ENCODE results near the gene CLCN7. TPM values are rescaled to one million over a fixed set of nuclear protein-coding genes. Genes with fewer than 3 reads are reported as not detected.

The CLCN7 gene
- total and polyA plus RNA-seq, 4 donors, result 43.8 to 75.6 (median 58.1) TPM

DNA sequence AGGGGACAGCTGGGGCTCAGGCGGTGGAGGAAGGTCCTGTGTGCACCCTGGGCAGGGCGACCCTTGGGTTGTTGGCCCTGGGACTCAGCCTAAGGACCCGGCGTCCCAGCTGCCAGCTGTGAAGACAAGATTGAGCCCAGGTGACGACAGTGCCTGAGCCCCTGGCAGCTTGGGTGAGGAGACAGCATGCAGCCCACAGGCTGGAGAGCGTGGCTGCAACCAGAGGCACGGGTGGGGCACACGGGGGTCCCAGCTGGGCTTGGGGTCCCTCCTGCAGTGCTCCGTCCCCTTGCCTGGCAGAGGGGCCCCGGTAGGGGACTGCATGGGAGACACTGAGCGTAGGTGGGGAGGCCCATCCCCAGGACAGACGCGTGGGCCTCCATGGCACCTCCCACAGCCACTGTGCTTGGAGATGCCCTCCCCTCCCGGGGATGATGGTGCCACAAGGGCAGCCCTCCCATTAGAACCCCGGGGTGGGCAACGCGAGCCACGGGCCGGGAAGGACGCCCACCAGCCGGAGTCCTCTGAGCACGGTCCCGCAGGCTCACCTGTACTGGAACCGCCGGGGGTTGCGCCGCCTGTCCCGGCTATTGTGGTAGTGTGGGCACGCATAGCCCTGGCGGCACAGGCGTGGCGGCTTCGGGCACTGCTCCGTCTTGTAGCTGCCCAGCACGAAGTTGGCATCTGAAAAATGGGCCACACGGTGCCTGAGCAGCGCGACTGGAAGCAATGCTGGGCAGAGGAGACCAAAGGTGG, 75.8 kb downstream of the CLCN7 start:
- no peak for DNase-seq (ENCODE audit: low read depth in 4 of 6, low spot score in 6 of 6)
- peaks cover 88% of the 10 kb centered on the region for H3K36me3 ChIP-seq (ENCODE audit: control insufficient read depth, insufficient read depth, low read length)
- H3K4me1 ChIP-seq (ENCODE audit: control insufficient read depth, insufficient read depth, low read length), result no peaks in the 10 kb centered on the region
- 97% methylated on average over 35 of the region's 38 CpGs for WGBS (ENCODE audit: insufficient coverage)
- H3K9me3 ChIP-seq (ENCODE audit: control insufficient read depth, insufficient read depth, low read length), result no peaks in the 10 kb centered on the region
- H3K27ac ChIP-seq (ENCODE audit: low read depth, low read length), result no peak overlapping the region
- H3K27me3 ChIP-seq (ENCODE audit: control insufficient read depth, insufficient read depth, low read length), result no peaks in the 10 kb centered on the region
- no peak overlapping the region for H3K4me3 ChIP-seq (ENCODE audit: low read depth, low read length)

GRCh38 chr16:1398351-1398750, 76.5 kb downstream of the CLCN7 start:
- 98% methylated on average over 9 of the region's 9 CpGs for WGBS (ENCODE audit: insufficient coverage)
- H3K4me1 ChIP-seq (ENCODE audit: control insufficient read depth, insufficient read depth, low read length), result no peaks in the 10 kb centered on the region
- no peak for DNase-seq (ENCODE audit: low read depth in 4 of 6, low spot score in 6 of 6)
- peaks cover 88% of the 10 kb centered on the region for H3K36me3 ChIP-seq (ENCODE audit: control insufficient read depth, insufficient read depth, low read length)
- H3K9me3 ChIP-seq (ENCODE audit: control insufficient read depth, insufficient read depth, low read length), result no peaks in the 10 kb centered on the region
- H3K27ac ChIP-seq (ENCODE audit: low read depth, low read length), result no peak overlapping the region
- no peaks in the 10 kb centered on the region for H3K27me3 ChIP-seq (ENCODE audit: control insufficient read depth, insufficient read depth, low read length)
- H3K4me3 ChIP-seq (ENCODE audit: low read depth, low read length), result no peak overlapping the region

GRCh38 chr16:1397779-1398178, 77.0 kb downstream of the CLCN7 start:
- Histone ChIP-seq H3K36me3 (ENCODE audit: control insufficient read depth, insufficient read depth, low read length) (peaks cover 88% of the 10 kb centered on the region), H3K27me3 (ENCODE audit: control insufficient read depth, insufficient read depth, low read length) (no peaks in the 10 kb centered on the region), H3K4me1 (ENCODE audit: control insufficient read depth, insufficient read depth, low read length) (no peaks in the 10 kb centered on the region), H3K9me3 (ENCODE audit: control insufficient read depth, insufficient read depth, low read length) (no peaks in the 10 kb centered on the region), H3K27ac (ENCODE audit: low read depth, low read length) (no peak overlapping the region), H3K4me3 (ENCODE audit: low read depth, low read length) (no peak overlapping the region)
- WGBS (ENCODE audit: insufficient coverage), result 94% methylated on average over 16 of the region's 21 CpGs
- no peak for DNase-seq (ENCODE audit: low read depth in 4 of 6, low spot score in 6 of 6)

GRCh38 chr16:1395444-1396031, 79.3 kb downstream of the CLCN7 start:
- H3K27ac ChIP-seq (ENCODE audit: low read depth, low read length), result no peak overlapping the region
- peaks cover 87% of the 10 kb centered on the region for H3K36me3 ChIP-seq (ENCODE audit: control insufficient read depth, insufficient read depth, low read length)
- no peak for DNase-seq (ENCODE audit: low read depth in 4 of 6, low spot score in 6 of 6)
- H3K27me3 ChIP-seq (ENCODE audit: control insufficient read depth, insufficient read depth, low read length), result no peaks in the 10 kb centered on the region
- H3K9me3 ChIP-seq (ENCODE audit: control insufficient read depth, insufficient read depth, low read length), result no peaks in the 10 kb centered on the region
- WGBS (ENCODE audit: insufficient coverage), result 92% methylated on average over 21 of the region's 22 CpGs
- no peaks in the 10 kb centered on the region for H3K4me1 ChIP-seq (ENCODE audit: control insufficient read depth, insufficient read depth, low read length)
- no peak overlapping the region for H3K4me3 ChIP-seq (ENCODE audit: low read depth, low read length)

Other genes starting within 250 kb of the CLCN7 start
- not detected for gene TPSG1, start 249.8 kb downstream of the CLCN7 start, total RNA-seq
- gene TPSG1, start 249.8 kb downstream of the CLCN7 start, polyA plus RNA-seq (ENCODE audit: insufficient read length in 2 of 2), result under 1 TPM; 0.41 to 0.89 TPM
- under 1 TPM in 1 of 2 donors, not detected in 1; 0.61 TPM for gene TPSB2, start 244.8 kb downstream of the CLCN7 start, total RNA-seq
- 1 to 10 TPM in 1 of 2 donors, not detected in 1; 1.5 TPM for gene TPSB2, start 244.8 kb downstream of the CLCN7 start, polyA plus RNA-seq (ENCODE audit: insufficient read length in 2 of 2)
- 1 to 10 TPM; 1.2 to 2.4 TPM for gene TPSAB1, start 234.3 kb downstream of the CLCN7 start, total RNA-seq
- gene TPSAB1, start 234.3 kb downstream of the CLCN7 start, polyA plus RNA-seq (ENCODE audit: insufficient read length in 2 of 2), result under 1 TPM in 1 of 2 donors, not detected in 1; 0.65 TPM
- not detected for gene TPSD1, start 219.0 kb downstream of the CLCN7 start, total RNA-seq
- gene TPSD1, start 219.0 kb downstream of the CLCN7 start, polyA plus RNA-seq (ENCODE audit: insufficient read length in 2 of 2), result not detected
- gene UBE2I, start 165.4 kb downstream of the CLCN7 start, total RNA-seq, result 10 to 100 TPM; 28.7 to 46.6 TPM
- 100 to 1,000 TPM; 118 to 139 TPM for gene UBE2I, start 165.4 kb downstream of the CLCN7 start, polyA plus RNA-seq (ENCODE audit: insufficient read length in 2 of 2)
- 10 to 100 TPM; 30.1 to 48.1 TPM for gene BAIAP3, start 141.4 kb downstream of the CLCN7 start, total RNA-seq
- 10 to 100 TPM; 56.4 to 69.8 TPM for gene BAIAP3, start 141.4 kb downstream of the CLCN7 start, polyA plus RNA-seq (ENCODE audit: insufficient read length in 2 of 2)
- 10 to 100 TPM; 28.9 to 58.4 TPM for gene TSR3, start 123.2 kb downstream of the CLCN7 start, total RNA-seq
- 10 to 100 TPM; 88.1 to 92.1 TPM for gene TSR3, start 123.2 kb downstream of the CLCN7 start, polyA plus RNA-seq (ENCODE audit: insufficient read length in 2 of 2)
- 10 to 100 TPM; 33.5 to 81.4 TPM for gene GNPTG, start 123.1 kb downstream of the CLCN7 start, total RNA-seq
- gene GNPTG, start 123.1 kb downstream of the CLCN7 start, polyA plus RNA-seq (ENCODE audit: insufficient read length in 2 of 2), result 100 to 1,000 TPM in 1 of 2 donors, 10 to 100 TPM in 1; 96.8 to 127 TPM
- gene UNKL, start 60.3 kb downstream of the CLCN7 start, total RNA-seq, result 10 to 100 TPM; 13.2 to 15.0 TPM
- 10 to 100 TPM; 23.2 to 32.5 TPM for gene UNKL, start 60.3 kb downstream of the CLCN7 start, polyA plus RNA-seq (ENCODE audit: insufficient read length in 2 of 2)
- 10 to 100 TPM in 1 of 2 donors, 1 to 10 TPM in 1; 8.2 to 15.8 TPM for gene UQCC4, start 54.3 kb downstream of the CLCN7 start, total RNA-seq
- gene UQCC4, start 54.3 kb downstream of the CLCN7 start, polyA plus RNA-seq (ENCODE audit: insufficient read length in 2 of 2), result 10 to 100 TPM; 18.4 to 18.6 TPM
- gene PERCC1, start 44.0 kb downstream of the CLCN7 start, total RNA-seq, result not detected
- gene PERCC1, start 44.0 kb downstream of the CLCN7 start, polyA plus RNA-seq (ENCODE audit: insufficient read length in 2 of 2), result under 1 TPM in 1 of 2 donors, not detected in 1; 0.35 TPM
- gene CCDC154, start 30.5 kb downstream of the CLCN7 start, total RNA-seq, result 1 to 10 TPM in 1 of 2 donors, under 1 TPM in 1; 0.59 to 2.2 TPM
- 1 to 10 TPM; 2.5 to 3.9 TPM for gene CCDC154, start 30.5 kb downstream of the CLCN7 start, polyA plus RNA-seq (ENCODE audit: insufficient read length in 2 of 2)
- gene PTX4, start 13.9 kb upstream of the CLCN7 start, total RNA-seq, result under 1 TPM in 1 of 2 donors, not detected in 1; 0.11 TPM
- under 1 TPM in 1 of 2 donors, not detected in 1; 0.14 TPM for gene PTX4, start 13.9 kb upstream of the CLCN7 start, polyA plus RNA-seq (ENCODE audit: insufficient read length in 2 of 2)
- gene TELO2, start 18.3 kb upstream of the CLCN7 start, total RNA-seq, result 10 to 100 TPM; 16.9 to 20.5 TPM
- 10 to 100 TPM; 55.2 to 65.6 TPM for gene TELO2, start 18.3 kb upstream of the CLCN7 start, polyA plus RNA-seq (ENCODE audit: insufficient read length in 2 of 2)
- gene TMEM204, start 58.6 kb upstream of the CLCN7 start, total RNA-seq, result 10 to 100 TPM in 1 of 2 donors, 1 to 10 TPM in 1; 3.0 to 18.8 TPM
- gene TMEM204, start 58.6 kb upstream of the CLCN7 start, polyA plus RNA-seq (ENCODE audit: insufficient read length in 2 of 2), result 10 to 100 TPM in 1 of 2 donors, 1 to 10 TPM in 1; 8.3 to 10.2 TPM
- gene IFT140, start 137.0 kb upstream of the CLCN7 start, total RNA-seq, result 10 to 100 TPM; 21.2 to 37.1 TPM
- 10 to 100 TPM; 32.9 to 41.6 TPM for gene IFT140, start 137.0 kb upstream of the CLCN7 start, polyA plus RNA-seq (ENCODE audit: insufficient read length in 2 of 2)
- 10 to 100 TPM in 1 of 2 donors, 1 to 10 TPM in 1; 7.9 to 16.4 TPM for gene CRAMP1, start 137.3 kb upstream of the CLCN7 start, total RNA-seq
- 10 to 100 TPM; 19.2 to 24.4 TPM for gene CRAMP1, start 137.3 kb upstream of the CLCN7 start, polyA plus RNA-seq (ENCODE audit: insufficient read length in 2 of 2)
- gene JPT2, start 203.3 kb upstream of the CLCN7 start, total RNA-seq, result 10 to 100 TPM; 24.4 to 45.8 TPM
- gene JPT2, start 203.3 kb upstream of the CLCN7 start, polyA plus RNA-seq (ENCODE audit: insufficient read length in 2 of 2), result 10 to 100 TPM; 38.5 to 39.7 TPM
- gene MAPK8IP3, start 231.2 kb upstream of the CLCN7 start, total RNA-seq, result 10 to 100 TPM; 53.3 to 72.6 TPM
- 100 to 1,000 TPM; 113 to 137 TPM for gene MAPK8IP3, start 231.2 kb upstream of the CLCN7 start, polyA plus RNA-seq (ENCODE audit: insufficient read length in 2 of 2)

Data from spinal cord (tissue), 10 donors.